Endothelial cell of umbilical vein (primary cell): ENCODE results near the gene SCYL3. TPM values are rescaled to one million over a fixed set of nuclear protein-coding genes. Genes with fewer than 3 reads are reported as not detected.

Experiments used
- BruUV-seq: library from RNA; stranded (reverse); fragments of 400-500 nt; replicated peaks from 2 replicates; lab custom pipeline; 2021; lab: Mats Ljungman, UMichigan
- CTCF ChIA-PET: fragments of 300-600, 350-600 bp; sonication (Branson Sonifier 250); formaldehyde crosslinking; loops from one replicate; lab custom pipeline; 2021; ENCODE audit warnings: antibody characterized with exemption, inconsistent platforms; lab: Charles Lee
- POLR2A ChIA-PET: fragments of 300-600, 350-600 bp; sonication (Branson Sonifier 250); formaldehyde crosslinking; loops from one replicate; lab custom pipeline; 2021; ENCODE audit warnings: antibody characterized with exemption, inconsistent platforms; lab: Charles Lee
- DNase-seq: peaks from one replicate; pipeline ENCODE4 v3.0.0-alpha.2; 2011; ENCODE audit warnings: low read depth, low spot score
- FAIRE-seq: peaks from 2 replicates; lab custom pipeline; 2011; peaks lifted over from hg19 to GRCh38; lab: Jason Lieb, UNC
- H2AFZ ChIP-seq: 2 replicates; pipeline ENCODE4 v1.6.0; 2012; ENCODE audit warnings: low read depth, low read length, control low read depth, inconsistent platforms
- H3K27ac ChIP-seq: 2 replicates; pipeline ENCODE4 v1.5.1; 2011; ENCODE audit warnings: low read depth, mild to moderate bottlenecking, control low read depth, low read length, moderate library complexity; ENCODE audit not compliant: insufficient read depth
- H3K27me3 ChIP-seq, 2 experiments: 2 replicates each; pipeline versions ENCODE4 v1.6.0 to v1.6.1; 2011; ENCODE audit warnings: low read length in 2 of 2, mixed read lengths in 1 of 2; ENCODE audit not compliant: control insufficient read depth in 2 of 2, insufficient read depth in 2 of 2
- H3K36me3 ChIP-seq, 2 experiments: 2 replicates in 1 of 2; 3 replicates in 1 of 2; pipeline ENCODE4 v1.5.1; 2011; ENCODE audit warnings: low read length in 2 of 2, mild to moderate bottlenecking in 1 of 2, moderate library complexity in 1 of 2; ENCODE audit not compliant: control insufficient read depth in 2 of 2, insufficient read depth in 2 of 2; ENCODE audit errors: extremely low read depth in 1 of 2
- H3K4me1 ChIP-seq: 3 replicates; pipeline ENCODE4 v1.5.1; 2011; ENCODE audit warnings: mild to moderate bottlenecking, low read length; ENCODE audit not compliant: control insufficient read depth, insufficient read depth; ENCODE audit errors: extremely low read depth
- H3K4me2 ChIP-seq: 2 replicates; pipeline ENCODE4 v1.6.1; 2011; ENCODE audit warnings: low read length, control low read depth, mixed read lengths; ENCODE audit not compliant: insufficient read depth
- H3K4me3 ChIP-seq, 3 experiments: fragments of 200-600 bp in 1 of 3; sonication (generic), shearing (Covaris generic) in 1 of 3; replicated peaks in 1 of 3; 2 replicates each; pipeline ENCODE4 v1.5.1; 2011 to 2016; ENCODE audit warnings: control low read depth in 3 of 3, low read length in 3 of 3, mild to moderate bottlenecking in 2 of 3, inconsistent platforms in 1 of 3, low read depth in 1 of 3, moderate library complexity in 1 of 3; ENCODE audit not compliant: insufficient read depth in 1 of 3
- H3K79me2 ChIP-seq: 2 replicates; pipeline ENCODE4 v1.6.0; 2012; ENCODE audit warnings: low read length, inconsistent platforms; ENCODE audit not compliant: control insufficient read depth, insufficient read depth
- H3K9ac ChIP-seq: replicated peaks from 2 replicates; pipeline ENCODE3; 2011; ENCODE audit warnings: low read length, control low read depth; ENCODE audit not compliant: insufficient read depth; ENCODE audit errors: extremely low read depth
- H3K9me1 ChIP-seq: replicated peaks from 3 replicates; pipeline ENCODE4 v1.6.0; 2011; ENCODE audit warnings: mild to moderate bottlenecking, low read length; ENCODE audit not compliant: control insufficient read depth, insufficient read depth; ENCODE audit errors: extremely low read depth
- H3K9me3 ChIP-seq: replicated peaks from 2 replicates; pipeline ENCODE4 v1.5.1; 2012; ENCODE audit warnings: low read length, inconsistent platforms; ENCODE audit not compliant: control insufficient read depth, insufficient read depth
- H4K20me1 ChIP-seq: replicated peaks from 2 replicates; pipeline ENCODE3; 2011; ENCODE audit warnings: mild to moderate bottlenecking, low read length; ENCODE audit not compliant: control insufficient read depth, insufficient read depth; ENCODE audit errors: extremely low read depth
- FOS ChIP-seq: IDR thresholded peaks from 2 replicates; pipeline ENCODE4 v1.6.1; 2011; ENCODE audit warnings: mild to moderate bottlenecking, low read length, moderate library complexity, borderline replicate concordance; ENCODE audit not compliant: insufficient read depth
- GATA2 ChIP-seq: IDR thresholded peaks from 2 replicates; pipeline ENCODE4 v1.7.0; 2011; ENCODE audit warnings: low read depth, mild to moderate bottlenecking, moderate library complexity, mixed read lengths, low read length; ENCODE audit not compliant: insufficient read length, insufficient read depth
- POLR2AphosphoS5 ChIP-seq: IDR thresholded peaks from 2 replicates; pipeline ENCODE4 v1.6.1; 2012; ENCODE audit warnings: low read depth, mild to moderate bottlenecking, control low read depth, low read length, moderate library complexity; ENCODE audit not compliant: insufficient read depth
- dilution Hi-C: fragments of 300-500 bp; cut with MboI; formaldehyde crosslinking; loops from one replicate; pipeline ENCODE4 v1.15.0; 2019; ENCODE audit warnings: low sequenced_read_pairs; ENCODE audit not compliant: extremely low pct_ligation_motif_present
- intact Hi-C: fragments of 100-400 bp; cut with micrococcal nuclease; formaldehyde crosslinking; loops from one replicate; pipeline ENCODE4 v1.10.0; 2022
- polyA plus RNA-seq, 4 experiments: library from polyadenylated mRNA; depleted of rRNA in 3 of 4; stranded (reverse) in 3 of 4; unstranded in 1 of 4; fragments of >200 nt; gene quantifications; 2 replicates each; pipeline versions ENCODE4 v1.2.1 to v1.2.3, GENCODE V29; 2011 to 2012; ENCODE audit warnings: missing spikeins in 1 of 4
- total RNA-seq: library from RNA; stranded (reverse); gene quantifications from 2 replicates; pipeline ENCODE4 v1.2.3, GENCODE V29; 2021
- TF ChIP-seq, protein P1 (sequence below): IDR thresholded peaks from 2 replicates; pipeline ENCODE4 v1.6.1; 2011; ENCODE audit not compliant: insufficient read depth, insufficient read length

Gene SCYL3
- total and polyA plus RNA-seq, 2 donors (not counting 3 experiments of a cell fraction or from before 2014, with no cell fraction given): 3.3 to 6.2 TPM

DNA sequence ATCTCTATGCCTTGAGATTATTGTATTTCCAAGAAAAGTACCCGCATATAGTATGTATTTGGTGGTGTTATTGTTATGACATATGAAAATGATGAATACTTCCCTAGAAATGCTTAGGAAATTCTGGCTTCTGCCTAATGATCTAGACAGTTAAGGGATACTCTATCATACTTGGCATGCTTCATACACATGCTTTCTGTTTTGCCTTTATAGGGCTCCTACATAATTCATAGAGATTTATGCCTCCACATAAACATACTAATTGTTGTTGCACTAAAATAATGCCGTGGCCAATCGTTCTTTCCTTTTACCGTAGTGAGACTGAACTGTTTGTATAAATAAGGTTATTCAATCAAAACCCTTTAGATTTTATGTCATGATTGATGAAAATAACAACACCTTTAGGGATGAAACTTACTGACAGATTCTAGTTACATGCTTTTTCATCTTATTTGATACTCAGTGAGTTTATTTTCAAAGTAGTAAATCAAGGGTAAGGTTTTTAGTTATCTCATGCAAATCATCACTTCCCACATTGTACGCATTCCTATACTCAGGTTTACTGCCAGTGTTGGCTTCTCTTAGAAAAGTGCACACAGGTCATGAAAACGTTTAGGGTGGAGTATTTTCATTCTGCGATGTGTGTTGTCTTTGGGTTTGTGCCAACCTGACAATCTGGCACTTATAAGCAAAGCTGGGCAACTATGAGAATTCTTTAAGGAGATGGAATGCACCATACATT lies 40.5 kb upstream of the SCYL3 start:
- Histone ChIP-seq H3K4me1 (peaks cover 8% of the 10 kb centered on the region), H3K9me3 (no peaks in the 10 kb centered on the region), H3K9me1 (peaks cover 2% of the 10 kb centered on the region), H4K20me1 (no peaks in the 10 kb centered on the region), H3K9ac (no peak overlapping the region), H3K79me2 (no peaks in the 10 kb centered on the region), H2AFZ (no peak overlapping the region), H3K27me3 (no peaks in the 10 kb centered on the region), H3K27ac (no peak overlapping the region), H3K4me2 (peak overlapping the region; percentile 38), H3K4me3 (no peak overlapping the region), H3K36me3 (no peaks in the 10 kb centered on the region)
- no TSS peak for BruUV-seq
- DNase-seq (peak; percentile 75), FAIRE-seq (peak; percentile 63)
- dilution Hi-C loops (no loop called here), intact Hi-C loops (no loop called here)
- CTCF ChIA-PET: interaction anchor here (1.4 to 1.6 kb wide), 3 partner anchors 11 to 996 kb away, joined by 4 read pairs; no protein-coding TSS in a partner anchor
- no peak for TF ChIP-seq POLR2AphosphoS5
- TF ChIP-seq FOS: no peak
- TF ChIP-seq, protein P1, sequence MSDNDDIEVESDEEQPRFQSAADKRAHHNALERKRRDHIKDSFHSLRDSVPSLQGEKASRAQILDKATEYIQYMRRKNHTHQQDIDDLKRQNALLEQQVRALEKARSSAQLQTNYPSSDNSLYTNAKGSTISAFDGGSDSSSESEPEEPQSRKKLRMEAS: no peak
- TF ChIP-seq GATA2: peak; percentile 13
- POLR2A ChIA-PET: no interaction called here

DNA sequence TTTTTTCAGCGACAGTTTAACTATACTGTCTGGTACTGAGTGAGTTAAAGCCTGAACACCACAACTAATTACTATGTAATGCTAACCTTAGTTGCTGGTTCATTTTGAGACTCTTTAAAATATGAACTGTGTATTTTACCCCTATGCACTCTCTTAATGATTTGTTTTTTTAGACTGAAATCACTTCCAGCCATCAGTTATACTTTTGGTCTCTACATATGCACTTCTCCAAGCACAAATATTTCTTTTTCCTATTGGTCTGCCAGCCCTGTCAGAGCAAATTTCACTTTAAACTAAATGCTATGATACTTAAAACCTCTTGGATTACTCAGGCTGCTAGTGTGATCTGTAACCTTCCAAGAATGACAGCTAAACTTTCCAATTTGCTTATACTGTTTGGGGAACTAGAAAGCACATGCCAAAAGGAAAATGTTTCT lies 38.1 kb upstream of the SCYL3 start:
- DNase-seq: no peak
- CTCF ChIA-PET: no interaction called here
- Histone ChIP-seq H3K4me3 (no peak overlapping the region), H3K79me2 (no peaks in the 10 kb centered on the region), H3K4me1 (peaks cover 8% of the 10 kb centered on the region), H3K9ac (no peak overlapping the region), H3K4me2 (no peak overlapping the region), H3K9me1 (peaks cover 2% of the 10 kb centered on the region), H4K20me1 (no peaks in the 10 kb centered on the region), H3K27ac (no peak overlapping the region), H3K9me3 (no peaks in the 10 kb centered on the region), H3K27me3 (no peaks in the 10 kb centered on the region), H2AFZ (no peak overlapping the region), H3K36me3 (no peaks in the 10 kb centered on the region)
- no peak for TF ChIP-seq FOS
- FAIRE-seq: no peak
- no TSS peak for BruUV-seq
- dilution Hi-C loops (no loop called here), intact Hi-C loops (no loop called here)
- POLR2A ChIA-PET: no interaction called here
